Measurements from ENCODE around the gene TNFRSF1A.
A peak's percentile ranks its signal among the peaks of the same experiment; 100 is the strongest.

TNFRSF1A gene

GRCh38 chr12:6376870-6377666, 35.2 kb upstream of the TNFRSF1A start:
- WGBS, 2 donors (ENCODE audit: extremely low coverage in 2 of 2, insufficient read length in 2 of 2, insufficient replicate concordance in 1 of 2) = no CpG with 5 or more reads among the region's 10 CpGs
- Histone ChIP-seq H2AFZ (ENCODE audit: low read length) (peak overlapping the region; percentile 90), H3K27ac (replicated peaks; ENCODE audit: low read length) (no peak overlapping the region), H3K4ac (ENCODE audit: low read length) (no peak overlapping the region), H2AK5ac (ENCODE audit: low read depth, low read length) (no peak overlapping the region), H2BK15ac (ENCODE audit: low read length) (no peak overlapping the region), H3K18ac (ENCODE audit: low read length) (no peak overlapping the region), H3K36me3 (replicated peaks in 1 of 2; ENCODE audit: control insufficient read depth in 2 of 2, insufficient read depth in 2 of 2, low read length in 2 of 2) (no peaks in the 10 kb centered on the region), H3K4me1 (ENCODE audit: control insufficient read depth in 2 of 2, insufficient read depth in 1 of 2, low read depth in 1 of 2, low read length in 2 of 2) (peaks cover 38 to 45% of the 10 kb centered on the region in 2 donors), H3K14ac (ENCODE audit: low read length) (no peak overlapping the region), H3K9me3 (replicated peaks in 1 of 2; ENCODE audit: control insufficient read depth in 2 of 2, insufficient read depth in 1 of 2, low read depth in 1 of 2, low read length in 2 of 2) (no peaks in the 10 kb centered on the region), H3K79me1 (ENCODE audit: low read depth, low read length) (no peaks in the 10 kb centered on the region), H3K27me3 (ENCODE audit: control insufficient read depth in 3 of 3, insufficient read depth in 3 of 3, low read depth in 1 of 3, low read length in 3 of 3) (peaks cover 0 to 12% (median 8%) of the 10 kb centered on the region in 3 experiments), H4K91ac (ENCODE audit: low read depth, low read length, poor library complexity) (no peak overlapping the region), H2BK120ac (ENCODE audit: low read depth, low read length) (no peak overlapping the region), H4K8ac (ENCODE audit: low read depth, low read length) (no peak overlapping the region), H3K23ac (ENCODE audit: low read depth, low read length, poor library complexity) (no peak overlapping the region), H2BK5ac (ENCODE audit: low read length) (no peak overlapping the region), H2BK12ac (ENCODE audit: low read length) (no peak overlapping the region), H3K4me2 (ENCODE audit: insufficient read depth, low read length, poor library complexity, severe bottlenecking) (no peak overlapping the region), H3K9ac (ENCODE audit: low read depth, low read length, poor library complexity) (no peak overlapping the region), H3K4me3 (ENCODE audit: low read length in 2 of 2) (no peak overlapping the region)
- no peak for DNase-seq (ENCODE audit: low spot score)

- WGBS, 2 donors (ENCODE audit: extremely low coverage in 2 of 2, insufficient read length in 2 of 2, insufficient replicate concordance in 1 of 2) = no CpG with 5 or more reads among the region's 19 CpGs
Observed at GRCh38 chr12:6376079-6376869, 34.4 kb upstream of the TNFRSF1A start.

GRCh38 chr12:6375269-6376078, 33.6 kb upstream of the TNFRSF1A start, which contains the start of gene SCNN1A:
Gene SCNN1A (minus strand): TSS chr12:6375563. CDS start chr12:6374783, 780 bp downstream.
- H2AFZ ChIP-seq (ENCODE audit: low read length) = peak within 1 kb of the TSS; percentile 90

More at GRCh38 chr12:6376079-6376869, 34.4 kb upstream of the TNFRSF1A start:
- Histone ChIP-seq H2AK5ac (ENCODE audit: low read depth, low read length) (peak overlapping the region; percentile 54), H3K14ac (ENCODE audit: low read length) (no peak overlapping the region), H2BK5ac (ENCODE audit: low read length) (peak overlapping the region; percentile 15), H3K4me2 (ENCODE audit: insufficient read depth, low read length, poor library complexity, severe bottlenecking) (no peak overlapping the region), H3K18ac (ENCODE audit: low read length) (peak overlapping the region; percentile 92), H3K79me1 (ENCODE audit: low read depth, low read length) (no peaks in the 10 kb centered on the region), H2BK15ac (ENCODE audit: low read length) (peak overlapping the region; percentile 94), H3K36me3 (replicated peaks in 1 of 2; ENCODE audit: control insufficient read depth in 2 of 2, insufficient read depth in 2 of 2, low read length in 2 of 2) (no peaks in the 10 kb centered on the region), H3K27me3 (ENCODE audit: control insufficient read depth in 3 of 3, insufficient read depth in 3 of 3, low read depth in 1 of 3, low read length in 3 of 3) (peaks cover 0 to 12% (median 7%) of the 10 kb centered on the region in 3 experiments), H3K4me1 (ENCODE audit: control insufficient read depth in 2 of 2, insufficient read depth in 1 of 2, low read depth in 1 of 2, low read length in 2 of 2) (peaks cover 38 to 45% of the 10 kb centered on the region in 2 donors), H3K4me3 (ENCODE audit: low read length in 2 of 2) (no peak overlapping the region), H2AFZ (ENCODE audit: low read length) (peak overlapping the region; percentile 90), H2BK12ac (ENCODE audit: low read length) (peak overlapping the region; percentile 98), H3K9ac (ENCODE audit: low read depth, low read length, poor library complexity) (peak overlapping the region; percentile 65), H2BK120ac (ENCODE audit: low read depth, low read length) (peak overlapping the region; percentile 84), H4K8ac (ENCODE audit: low read depth, low read length) (peak overlapping the region; percentile 95), H3K4ac (ENCODE audit: low read length) (no peak overlapping the region), H3K23ac (ENCODE audit: low read depth, low read length, poor library complexity) (no peak overlapping the region), H4K91ac (ENCODE audit: low read depth, low read length, poor library complexity) (peak overlapping the region; percentile 11), H3K27ac (replicated peaks; ENCODE audit: low read length) (no peak overlapping the region), H3K9me3 (replicated peaks in 1 of 2; ENCODE audit: control insufficient read depth in 2 of 2, insufficient read depth in 1 of 2, low read depth in 1 of 2, low read length in 2 of 2) (no peaks in the 10 kb centered on the region)
- no peak for DNase-seq (ENCODE audit: low spot score)

More at GRCh38 chr12:6375269-6376078, 33.6 kb upstream of the TNFRSF1A start, which contains the start of gene SCNN1A:
- H3K36me3 ChIP-seq (replicated peaks in 1 of 2; ENCODE audit: control insufficient read depth in 2 of 2, insufficient read depth in 2 of 2, low read length in 2 of 2) = no peaks in the 10 kb centered on the region
- H3K9me3 ChIP-seq (replicated peaks in 1 of 2; ENCODE audit: control insufficient read depth in 2 of 2, insufficient read depth in 1 of 2, low read depth in 1 of 2, low read length in 2 of 2) = no peaks in the 10 kb centered on the region
- H3K27me3 ChIP-seq (ENCODE audit: control insufficient read depth in 3 of 3, insufficient read depth in 3 of 3, low read depth in 1 of 3, low read length in 3 of 3) = peaks cover 0 to 12% (median 0%) of the 10 kb centered on the region in 3 experiments
- no peak for DNase-seq (ENCODE audit: low spot score)
- no peak within 1 kb of the TSS for H3K27ac ChIP-seq (replicated peaks; ENCODE audit: low read length)
- H3K4me3 ChIP-seq (ENCODE audit: low read length in 2 of 2) = no peak within 1 kb of the TSS
- peak within 1 kb of the TSS; percentile 79 for H2AK5ac ChIP-seq (ENCODE audit: low read depth, low read length)
- peak within 1 kb of the TSS; percentile 95 for H4K8ac ChIP-seq (ENCODE audit: low read depth, low read length)
- peak within 1 kb of the TSS; percentile 94 for H2BK15ac ChIP-seq (ENCODE audit: low read length)
- peak within 1 kb of the TSS; percentile 74 for H3K23ac ChIP-seq (ENCODE audit: low read depth, low read length, poor library complexity)
- peak within 1 kb of the TSS; percentile 10 for H3K14ac ChIP-seq (ENCODE audit: low read length)
- H4K91ac ChIP-seq (ENCODE audit: low read depth, low read length, poor library complexity) = peak within 1 kb of the TSS; percentile 11
- peak within 1 kb of the TSS; percentile 98 for H2BK12ac ChIP-seq (ENCODE audit: low read length)
- H3K79me1 ChIP-seq (ENCODE audit: low read depth, low read length) = no peaks in the 10 kb centered on the region
- H3K18ac ChIP-seq (ENCODE audit: low read length) = peak within 1 kb of the TSS; percentile 92
- no CpG with 5 or more reads among the region's 15 CpGs for WGBS, 2 donors (ENCODE audit: extremely low coverage in 2 of 2, insufficient read length in 2 of 2, insufficient replicate concordance in 1 of 2)
- peak within 1 kb of the TSS; percentile 65 for H3K9ac ChIP-seq (ENCODE audit: low read depth, low read length, poor library complexity)
- peaks cover 46 to 53% of the 10 kb centered on the region in 2 donors for H3K4me1 ChIP-seq (ENCODE audit: control insufficient read depth in 2 of 2, insufficient read depth in 1 of 2, low read depth in 1 of 2, low read length in 2 of 2)
- H2BK120ac ChIP-seq (ENCODE audit: low read depth, low read length) = peak within 1 kb of the TSS; percentile 84
- no peak within 1 kb of the TSS for H3K4ac ChIP-seq (ENCODE audit: low read length)
- peak within 1 kb of the TSS; percentile 15 for H2BK5ac ChIP-seq (ENCODE audit: low read length)
- H3K4me2 ChIP-seq (ENCODE audit: insufficient read depth, low read length, poor library complexity, severe bottlenecking) = peak within 1 kb of the TSS; percentile 34
